Astrocyte of the spinal cord (primary cell): ENCODE results near the gene PYY.

Source experiments
- DNase-seq: peaks from one replicate; pipeline ENCODE4 v3.0.0; 2011; ENCODE audit warnings: low read depth, low spot score
- H3K4me3 ChIP-seq: 2 replicates; pipeline ENCODE4 v1.5.1; 2011; ENCODE audit warnings: low read depth, mild to moderate bottlenecking, low read length, moderate library complexity
- CTCF ChIP-seq: IDR thresholded peaks from 2 replicates; pipeline ENCODE4 v1.5.1; 2012; ENCODE audit warnings: low read depth, mild to moderate bottlenecking, low read length, inconsistent platforms
- in situ Hi-C: cut with HindIII; loops from 2 replicates; pipeline ENCODE4 v1.10.0; 2017; ENCODE audit warnings: low sequenced_read_pairs

The PYY gene

GRCh38 chr17:43909537-43910231 is 44.1 kb downstream of the PYY start:
- DNase-seq, result no peak
- TF ChIP-seq CTCF, result no peak
- H3K4me3 ChIP-seq, result no peak overlapping the region
- in situ Hi-C loops, result no loop called here

GRCh38 chr17:43907998-43908721 is 45.6 kb downstream of the PYY start:
- peak; percentile 65 for DNase-seq
- peak overlapping the region; percentile 61 for H3K4me3 ChIP-seq
- no peak for TF ChIP-seq CTCF
- in situ Hi-C loops, result no loop called here

- in situ Hi-C loops, result no loop called here
- DNase-seq, result peak; percentile 72
- peak; percentile 24 for TF ChIP-seq CTCF
- H3K4me3 ChIP-seq, result peak within 1 kb of the TSS; percentile 61
These were observed 46.2 kb downstream of the PYY start, which contains the start of gene MPP2 for GRCh38 chr17:43907425-43907981. Gene MPP2 (minus strand): TSS chr17:43907536. CDS start chr17:43904460, 3,076 bp downstream.

GRCh38 chr17:43906951-43907424 is 46.8 kb downstream of the PYY start:
- in situ Hi-C loops, result no loop called here
- no peak for DNase-seq
- no peak for TF ChIP-seq CTCF
- H3K4me3 ChIP-seq, result peak overlapping the region; percentile 61

- H3K4me3 ChIP-seq, result peak overlapping the region; percentile 61
- in situ Hi-C loops, result no loop called here
- TF ChIP-seq CTCF, result no peak
These were observed 47.5 kb downstream of the PYY start for GRCh38 chr17:43905985-43906852.

More at GRCh38 chr17:43905985-43906852, 47.5 kb downstream of the PYY start:
- peak; percentile 47 for DNase-seq
